HG02852 (cell line): Measurements from ENCODE around the gene TUBB.
A peak's percentile ranks its signal among the peaks of the same experiment; 100 is the strongest.

Experiments used
- ATAC-seq: cut with Tn5 transposase; IDR thresholded peaks from one replicate; pipeline ENCODE4 v1.9.1; 2021; ENCODE audit warnings: mild to moderate bottlenecking, moderate library complexity; ENCODE audit not compliant: unreplicated experiment

TUBB gene

GRCh38 chr6:30732237-30732943 lies 12.2 kb downstream of the TUBB start:
- no peak for ATAC-seq

DNA sequence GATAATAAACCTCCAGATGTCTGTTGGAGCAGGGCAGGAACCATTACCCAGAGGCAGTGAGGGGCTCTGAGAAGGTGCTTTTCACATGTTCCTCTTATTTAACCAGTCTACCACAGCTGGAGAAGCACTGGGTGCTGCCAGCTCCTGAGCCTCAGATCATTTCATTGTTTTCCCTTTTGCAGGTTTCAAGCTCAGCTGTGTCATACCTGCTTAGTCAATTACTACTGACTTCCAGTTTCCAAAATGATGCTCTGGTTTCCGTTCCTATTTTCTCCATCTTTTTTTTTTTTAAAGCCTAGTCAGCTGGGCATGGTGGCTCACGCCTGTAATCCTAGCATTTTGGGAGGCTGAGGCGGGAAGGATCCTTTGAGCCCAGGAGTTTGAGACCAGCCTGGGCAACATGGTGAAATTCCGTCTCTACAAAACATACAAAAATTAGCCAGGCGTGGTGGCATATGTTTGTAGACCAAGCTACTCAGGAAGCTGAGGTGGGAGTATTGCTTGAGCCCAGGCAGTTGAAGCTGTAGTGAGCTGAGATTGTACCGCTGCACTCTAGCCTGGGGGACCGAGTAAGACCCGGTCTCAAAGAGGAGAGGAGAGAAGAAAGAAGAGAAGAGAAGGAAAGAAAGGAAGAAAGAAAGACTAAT lies 15.6 kb downstream of the TUBB start:
- no peak for ATAC-seq

GRCh38 chr6:30738532-30738931 lies 18.4 kb downstream of the TUBB start:
- ATAC-seq, result no peak

- ATAC-seq, result no peak
Measured at GRCh38 chr6:30740540-30740870, 20.4 kb downstream of the TUBB start.

DNA sequence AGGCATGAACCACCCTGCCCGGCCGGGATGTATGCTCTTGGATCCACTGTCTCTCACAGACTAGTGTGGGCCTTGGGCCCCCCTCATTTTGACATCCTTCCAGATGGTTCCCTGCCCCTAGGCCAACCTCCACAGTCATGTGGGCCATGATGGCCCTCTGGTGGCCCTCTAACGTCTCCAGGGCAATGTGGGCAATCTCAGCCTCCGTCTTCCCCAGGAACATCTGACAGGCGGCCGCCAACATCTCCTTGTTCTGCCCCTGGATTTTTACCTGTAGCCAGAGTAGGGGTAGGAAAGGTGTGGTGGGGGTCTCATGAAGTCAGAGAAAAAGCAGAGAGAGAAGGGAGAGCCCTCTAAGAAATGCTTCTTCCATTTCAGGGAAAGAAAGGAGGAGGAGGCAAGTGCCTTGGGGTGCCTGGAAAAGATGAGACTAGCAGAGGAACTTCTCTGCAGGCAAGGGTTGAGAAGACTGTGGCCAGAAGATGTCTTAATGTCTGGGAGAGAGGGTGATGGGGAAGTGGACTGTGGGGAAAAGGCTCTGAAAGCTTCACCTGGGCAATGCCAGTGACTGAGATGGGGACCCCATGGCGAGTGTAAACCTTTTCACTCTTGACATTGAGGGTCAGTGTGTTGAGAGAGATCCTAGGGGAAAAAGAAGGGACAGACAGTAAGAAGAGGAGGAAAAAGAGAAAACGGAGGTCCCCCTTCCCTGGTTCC lies 21.1 kb downstream of the TUBB start:
- ATAC-seq, result no peak

DNA sequence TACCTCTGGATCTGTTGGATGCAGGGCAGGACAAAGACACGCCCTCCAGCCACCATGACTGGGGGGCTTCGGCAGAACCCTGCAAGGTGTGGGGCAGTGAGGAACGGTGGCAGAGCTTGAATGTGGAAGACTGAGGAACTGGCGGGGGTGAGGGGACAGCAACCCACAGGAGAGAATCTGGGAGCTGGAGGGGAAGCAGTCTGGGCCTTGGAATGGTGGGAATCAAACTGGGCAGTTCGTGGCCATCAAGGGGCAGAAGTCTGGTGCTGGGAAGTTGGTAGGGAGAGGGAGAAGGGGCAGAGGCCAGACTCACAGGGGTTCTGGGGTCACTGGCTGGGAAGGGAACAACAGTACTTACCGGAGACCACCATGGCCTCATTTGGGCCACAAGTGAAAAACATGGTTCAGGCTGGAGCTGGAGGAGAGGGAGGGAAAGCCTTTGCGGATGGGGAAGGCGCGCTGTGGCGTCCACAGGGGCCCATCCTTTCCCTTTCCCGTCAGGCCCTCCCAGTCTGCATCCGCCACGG lies 21.7 kb downstream of the TUBB start:
- ATAC-seq, result no peak

DNA sequence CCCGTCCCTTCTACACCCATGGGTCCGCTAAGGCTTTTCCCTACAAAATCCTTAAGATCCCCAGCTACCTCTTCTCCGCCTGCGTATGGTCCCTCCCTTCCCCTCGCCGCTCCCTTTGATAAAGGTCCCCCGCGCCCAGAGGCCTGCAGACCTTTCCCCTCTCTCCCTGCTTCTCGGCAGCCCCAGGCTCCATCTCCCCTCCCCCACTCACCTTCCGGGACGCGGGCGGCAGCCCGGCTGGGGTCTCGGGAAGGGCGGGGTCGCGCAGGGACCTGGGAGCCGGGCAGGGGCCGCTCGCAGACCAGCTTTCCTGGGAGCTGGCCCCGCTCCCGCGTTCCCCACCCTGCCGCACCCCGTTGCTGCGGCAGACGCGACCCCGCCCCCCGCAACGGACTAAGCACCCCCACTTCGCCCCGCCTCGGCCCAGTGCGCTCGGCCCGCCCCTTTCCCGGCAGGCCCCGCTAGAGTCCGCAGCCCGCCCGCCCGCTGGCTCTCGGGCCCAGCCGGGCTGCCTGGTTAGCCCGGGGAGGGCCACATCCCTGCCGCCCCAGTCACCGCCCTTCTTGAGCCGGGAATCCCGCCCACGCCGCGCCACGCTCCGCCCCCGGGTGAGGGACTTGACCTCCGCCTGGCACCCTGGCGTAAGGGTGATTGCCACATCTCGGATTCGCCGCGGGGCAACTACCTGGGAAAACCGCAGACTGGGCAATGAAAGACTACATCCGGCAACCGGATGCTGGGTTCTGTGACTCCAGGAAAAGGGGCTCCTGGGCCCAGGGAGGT lies 22.4 kb downstream of the TUBB start, which contains the start of gene FLOT1:
FLOT1 (minus strand) TSS at position 372 of the 783 bp plus-strand sequence. CDS start 498 bp downstream, outside the sequence.
- peak; percentile 73 for ATAC-seq

GRCh38 chr6:30743099-30744053 lies 23.2 kb downstream of the TUBB start:
- ATAC-seq, result peak; percentile 11

DNA sequence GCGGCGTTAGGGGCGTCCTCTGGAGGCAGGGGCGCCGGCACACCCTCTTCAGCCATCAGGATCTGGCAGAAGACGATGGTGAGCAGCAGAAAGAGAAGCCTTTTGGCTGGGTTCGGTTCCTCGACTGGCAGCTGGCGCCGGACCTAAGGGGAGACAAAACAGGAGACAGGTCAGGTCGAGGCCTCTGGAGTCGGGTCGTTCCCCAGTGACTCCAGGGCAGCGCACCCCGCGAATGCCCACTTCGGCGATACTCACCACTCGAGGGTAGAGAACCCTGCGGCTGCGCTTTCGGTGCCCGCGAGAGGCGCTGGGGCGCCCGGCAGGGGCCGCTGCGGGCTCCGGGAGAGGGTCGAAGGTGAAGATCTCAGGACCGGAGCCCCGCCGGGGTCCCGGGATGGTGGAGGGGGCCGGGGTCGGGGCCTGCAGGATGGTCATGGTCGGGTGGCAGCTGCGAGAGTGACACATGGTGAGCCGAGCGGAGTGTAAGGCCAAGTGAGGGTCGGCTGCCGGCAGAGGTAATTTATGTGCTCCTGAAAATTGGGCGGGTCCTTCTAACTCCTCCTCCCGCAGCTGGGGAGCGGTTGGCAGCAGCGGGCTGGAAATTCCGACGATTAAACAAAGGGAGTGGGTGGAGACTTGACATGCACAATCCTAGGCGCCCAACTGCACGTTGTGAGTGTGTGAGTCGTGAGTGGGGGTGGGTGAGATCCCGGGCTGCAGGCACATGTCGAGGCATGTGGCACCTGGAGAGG lies 24.1 kb downstream of the TUBB start, which contains the start of gene IER3:
IER3 (minus strand) TSS at position 494 of the 752 bp plus-strand sequence; CDS start at position 465, 29 bp downstream.
- ATAC-seq, result no peak

DNA sequence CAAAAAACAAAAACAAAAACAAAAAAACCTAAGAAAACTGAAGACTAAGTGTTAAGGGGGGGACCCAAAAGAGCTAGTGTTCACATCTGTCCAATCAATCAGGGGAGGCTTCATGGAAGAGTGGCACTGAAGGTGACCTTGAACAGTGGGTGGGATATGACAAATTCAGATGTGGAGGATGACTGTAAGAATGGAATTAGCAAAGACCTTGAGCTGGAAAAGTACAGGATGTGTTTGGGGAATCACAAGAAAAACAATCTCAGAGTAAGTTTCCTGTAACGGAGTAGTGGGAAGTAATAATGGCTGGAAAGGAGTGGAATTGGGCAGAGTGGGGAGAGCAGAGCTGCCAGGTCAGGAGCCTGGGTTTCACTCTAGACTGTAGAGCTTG lies 27.1 kb downstream of the TUBB start:
- ATAC-seq, result no peak

DNA sequence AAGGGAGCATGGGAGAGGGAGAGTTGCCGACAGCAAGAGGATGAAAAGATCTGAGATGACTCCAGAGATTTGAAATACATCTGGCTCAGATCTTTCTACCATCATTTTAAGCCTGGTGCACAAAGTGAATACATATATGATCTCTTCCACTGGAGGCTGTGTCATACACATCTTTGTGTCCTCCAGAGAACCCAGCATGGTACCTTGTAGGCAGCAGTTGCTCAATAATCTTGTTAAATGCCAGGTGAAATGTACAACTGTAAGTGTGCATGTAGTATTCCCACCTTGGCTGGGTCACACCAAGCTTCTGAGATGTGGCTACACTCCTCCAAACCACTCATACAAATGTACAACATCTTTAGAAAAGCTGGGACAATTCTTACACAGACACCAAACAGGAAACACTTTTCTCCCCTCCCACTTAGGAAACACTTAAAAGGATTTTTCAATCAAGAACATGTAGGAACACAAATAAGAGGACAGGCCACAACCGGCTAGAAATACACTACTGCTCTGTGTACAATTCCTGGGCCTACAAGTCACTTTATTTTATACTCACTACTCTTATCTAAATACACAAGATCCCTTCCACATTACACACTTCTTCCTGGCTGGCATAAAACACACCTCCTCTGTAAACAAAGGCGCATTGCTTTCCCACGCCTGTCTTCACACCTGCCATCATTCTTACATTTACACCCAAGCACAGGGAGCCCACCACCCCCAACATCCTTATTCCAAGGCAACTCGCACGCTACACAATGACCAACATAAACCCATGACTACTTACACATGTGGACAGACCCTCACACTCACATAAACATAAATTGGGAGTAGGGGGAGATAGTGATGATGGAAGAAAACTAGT lies 28.0 kb downstream of the TUBB start:
- ATAC-seq, result no peak

GRCh38 chr6:30748851-30749540 lies 28.8 kb downstream of the TUBB start:
- ATAC-seq, result no peak

DNA sequence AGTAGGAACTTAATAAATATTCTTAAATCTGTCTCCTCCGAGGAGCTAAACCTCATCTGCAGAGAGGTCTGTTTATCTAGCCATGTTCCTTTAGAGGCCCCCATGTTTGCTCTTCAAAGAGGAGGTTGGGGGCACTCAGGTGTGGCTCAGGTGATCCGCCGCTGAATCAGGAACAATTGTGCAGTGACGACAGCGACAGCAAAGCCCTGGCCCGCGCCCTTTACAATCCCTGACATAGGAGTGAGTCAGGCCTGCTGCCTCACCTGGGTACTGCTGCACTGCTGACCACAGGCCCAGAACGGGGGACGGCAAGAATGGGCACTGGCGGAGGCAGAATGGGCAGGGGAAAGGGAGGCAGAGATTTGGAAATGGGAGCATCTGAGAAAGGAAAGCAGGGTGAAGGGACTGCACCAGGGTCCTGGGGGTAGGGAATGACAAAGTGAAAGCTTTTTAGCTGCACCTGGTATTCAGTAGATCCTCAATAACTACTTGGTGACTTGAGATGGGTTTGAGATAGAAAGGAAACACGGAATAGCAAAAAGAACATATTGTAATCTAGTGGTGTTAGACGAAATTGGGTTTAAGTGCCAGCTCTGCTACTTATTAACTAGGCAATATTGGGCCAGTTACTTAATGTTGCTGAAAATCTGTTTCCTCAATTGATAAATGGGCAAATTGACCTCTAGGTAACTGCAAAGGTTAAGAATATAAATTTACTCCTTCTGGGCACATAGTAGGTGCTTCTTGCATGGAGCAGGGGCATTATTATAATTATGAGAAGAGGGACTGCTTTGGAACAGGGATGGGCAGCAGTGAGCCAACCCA lies 29.6 kb downstream of the TUBB start:
- no peak for ATAC-seq

GRCh38 chr6:30750379-30750668 lies 30.2 kb downstream of the TUBB start:
- no peak for ATAC-seq

DNA sequence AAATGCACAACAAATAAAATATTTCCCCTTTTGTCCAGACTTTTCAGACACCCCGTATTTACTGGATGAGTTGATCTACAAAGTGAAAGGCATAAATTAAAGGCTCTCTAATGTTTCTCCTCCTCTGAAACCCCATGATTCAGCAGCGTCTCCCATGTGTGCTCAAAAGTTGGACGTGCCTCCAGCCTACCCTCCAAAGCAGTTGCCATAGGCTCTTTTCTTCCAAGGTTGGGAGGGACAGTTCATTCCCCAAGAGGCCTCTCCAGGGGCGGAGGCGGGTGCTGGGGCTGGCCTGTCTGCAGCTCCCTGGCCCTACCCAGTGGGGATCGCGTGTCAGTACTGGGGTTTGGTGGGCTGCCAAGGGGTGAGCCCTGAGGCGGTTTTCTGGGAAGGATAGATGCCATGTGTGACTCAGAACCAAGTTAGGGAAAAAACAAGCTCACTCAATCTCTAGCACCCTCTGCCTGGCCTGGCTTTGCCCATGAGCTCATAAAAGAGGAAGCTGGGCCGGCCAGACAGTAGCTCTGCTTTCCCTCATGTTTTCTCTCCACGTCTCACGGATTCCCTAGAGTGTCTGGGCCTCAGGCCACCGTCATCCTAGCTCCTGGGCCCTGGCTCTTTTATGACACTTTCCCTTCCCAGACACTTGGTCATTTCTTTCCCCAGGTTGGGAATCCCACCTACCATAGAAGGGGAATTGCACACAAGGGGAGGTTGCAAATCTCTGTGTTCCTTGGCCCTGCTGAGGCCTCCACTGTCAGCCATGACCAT lies 32.2 kb downstream of the TUBB start:
- ATAC-seq, result no peak

- no peak for ATAC-seq
Measured at GRCh38 chr6:30754631-30755030, 34.5 kb downstream of the TUBB start.
